ENCODE measurements around the gene SOBP.

The SOBP gene

GRCh38 chr6:107538856-107539387 is 49.0 kb downstream of the SOBP start:
- Histone ChIP-seq H3K27ac (ENCODE audit: low read depth in 2 of 2, low read length in 2 of 2) (no peak overlapping the region), H3K4me1 (ENCODE audit: control insufficient read depth in 2 of 2, insufficient read depth in 2 of 2, low read length in 2 of 2) (peaks cover 0 to 3% of the 10 kb centered on the region in 2 donors), H3K9me3 (ENCODE audit: control insufficient read depth in 2 of 2, low read length in 2 of 2) (no peaks in the 10 kb centered on the region), H3K36me3 (ENCODE audit: control insufficient read depth in 2 of 2, insufficient read depth in 2 of 2, low read length in 2 of 2) (no peaks in the 10 kb centered on the region), H3K27me3 (ENCODE audit: control insufficient read depth in 2 of 2, insufficient read depth in 2 of 2, low read length in 2 of 2) (no peaks in the 10 kb centered on the region), H3K4me3 (ENCODE audit: low read length in 2 of 2) (no peak overlapping the region), H3K9ac (ENCODE audit: low read depth in 1 of 2, low read length in 2 of 2) (no peak overlapping the region)

GRCh38 chr6:107539409-107539808 is 49.5 kb downstream of the SOBP start:
- Histone ChIP-seq H3K9ac (ENCODE audit: low read depth in 1 of 2, low read length in 2 of 2) (no peak overlapping the region), H3K27ac (ENCODE audit: low read depth in 2 of 2, low read length in 2 of 2) (no peak overlapping the region), H3K36me3 (ENCODE audit: control insufficient read depth in 2 of 2, insufficient read depth in 2 of 2, low read length in 2 of 2) (no peaks in the 10 kb centered on the region), H3K9me3 (ENCODE audit: control insufficient read depth in 2 of 2, low read length in 2 of 2) (no peaks in the 10 kb centered on the region), H3K27me3 (ENCODE audit: control insufficient read depth in 2 of 2, insufficient read depth in 2 of 2, low read length in 2 of 2) (no peaks in the 10 kb centered on the region), H3K4me1 (ENCODE audit: control insufficient read depth in 2 of 2, insufficient read depth in 2 of 2, low read length in 2 of 2) (peaks cover 0 to 3% of the 10 kb centered on the region in 2 donors), H3K4me3 (ENCODE audit: low read length in 2 of 2) (no peak overlapping the region)

GRCh38 chr6:107539849-107540464 is 50.0 kb downstream of the SOBP start:
- Histone ChIP-seq H3K36me3 (ENCODE audit: control insufficient read depth in 2 of 2, insufficient read depth in 2 of 2, low read length in 2 of 2) (no peaks in the 10 kb centered on the region), H3K27me3 (ENCODE audit: control insufficient read depth in 2 of 2, insufficient read depth in 2 of 2, low read length in 2 of 2) (no peaks in the 10 kb centered on the region), H3K4me3 (ENCODE audit: low read length in 2 of 2) (no peak overlapping the region), H3K9me3 (ENCODE audit: control insufficient read depth in 2 of 2, low read length in 2 of 2) (no peaks in the 10 kb centered on the region), H3K4me1 (ENCODE audit: control insufficient read depth in 2 of 2, insufficient read depth in 2 of 2, low read length in 2 of 2) (peaks cover 0 to 3% of the 10 kb centered on the region in 2 donors), H3K9ac (ENCODE audit: low read depth in 1 of 2, low read length in 2 of 2) (no peak overlapping the region), H3K27ac (ENCODE audit: low read depth in 2 of 2, low read length in 2 of 2) (no peak overlapping the region)

- Histone ChIP-seq H3K9me3 (ENCODE audit: control insufficient read depth in 2 of 2, low read length in 2 of 2) (no peaks in the 10 kb centered on the region), H3K27ac (ENCODE audit: low read depth in 2 of 2, low read length in 2 of 2) (no peak overlapping the region), H3K4me1 (ENCODE audit: control insufficient read depth in 2 of 2, insufficient read depth in 2 of 2, low read length in 2 of 2) (peaks cover 0 to 3% of the 10 kb centered on the region in 2 donors), H3K9ac (ENCODE audit: low read depth in 1 of 2, low read length in 2 of 2) (no peak overlapping the region), H3K27me3 (ENCODE audit: control insufficient read depth in 2 of 2, insufficient read depth in 2 of 2, low read length in 2 of 2) (no peaks in the 10 kb centered on the region), H3K4me3 (ENCODE audit: low read length in 2 of 2) (no peak overlapping the region), H3K36me3 (ENCODE audit: control insufficient read depth in 2 of 2, insufficient read depth in 2 of 2, low read length in 2 of 2) (no peaks in the 10 kb centered on the region)
Observed at GRCh38 chr6:107540465-107540857, 50.5 kb downstream of the SOBP start.

GRCh38 chr6:107542192-107542668 is 52.3 kb downstream of the SOBP start:
- H3K27ac ChIP-seq (ENCODE audit: low read depth in 2 of 2, low read length in 2 of 2), result no peak overlapping the region
- no peaks in the 10 kb centered on the region for H3K36me3 ChIP-seq (ENCODE audit: control insufficient read depth in 2 of 2, insufficient read depth in 2 of 2, low read length in 2 of 2)
- no peaks in the 10 kb centered on the region for H3K27me3 ChIP-seq (ENCODE audit: control insufficient read depth in 2 of 2, insufficient read depth in 2 of 2, low read length in 2 of 2)
- H3K9me3 ChIP-seq (ENCODE audit: control insufficient read depth in 2 of 2, low read length in 2 of 2), result no peaks in the 10 kb centered on the region
- no peak overlapping the region for H3K9ac ChIP-seq (ENCODE audit: low read depth in 1 of 2, low read length in 2 of 2)
- peaks cover 0 to 3% of the 10 kb centered on the region in 2 donors for H3K4me1 ChIP-seq (ENCODE audit: control insufficient read depth in 2 of 2, insufficient read depth in 2 of 2, low read length in 2 of 2)
- H3K4me3 ChIP-seq (ENCODE audit: low read length in 2 of 2), result no peak overlapping the region

GRCh38 chr6:107543088-107543487 is 53.2 kb downstream of the SOBP start:
- Histone ChIP-seq H3K27ac (ENCODE audit: low read depth in 2 of 2, low read length in 2 of 2) (no peak overlapping the region), H3K4me1 (ENCODE audit: control insufficient read depth in 2 of 2, insufficient read depth in 2 of 2, low read length in 2 of 2) (peaks cover 0 to 3% of the 10 kb centered on the region in 2 donors)

GRCh38 chr6:107543567-107543966 is 53.6 kb downstream of the SOBP start:
- H3K27me3 ChIP-seq (ENCODE audit: control insufficient read depth in 2 of 2, insufficient read depth in 2 of 2, low read length in 2 of 2), result no peaks in the 10 kb centered on the region

More at GRCh38 chr6:107543088-107543487, 53.2 kb downstream of the SOBP start:
- Histone ChIP-seq H3K9me3 (ENCODE audit: control insufficient read depth in 2 of 2, low read length in 2 of 2) (no peaks in the 10 kb centered on the region), H3K36me3 (ENCODE audit: control insufficient read depth in 2 of 2, insufficient read depth in 2 of 2, low read length in 2 of 2) (no peaks in the 10 kb centered on the region), H3K4me3 (ENCODE audit: low read length in 2 of 2) (no peak overlapping the region), H3K9ac (ENCODE audit: low read depth in 1 of 2, low read length in 2 of 2) (no peak overlapping the region), H3K27me3 (ENCODE audit: control insufficient read depth in 2 of 2, insufficient read depth in 2 of 2, low read length in 2 of 2) (no peaks in the 10 kb centered on the region)

GRCh38 chr6:107545763-107546162 is 55.8 kb downstream of the SOBP start:
- Histone ChIP-seq H3K27me3 (ENCODE audit: control insufficient read depth in 2 of 2, insufficient read depth in 2 of 2, low read length in 2 of 2) (no peaks in the 10 kb centered on the region), H3K27ac (ENCODE audit: low read depth in 2 of 2, low read length in 2 of 2) (no peak overlapping the region), H3K4me1 (ENCODE audit: control insufficient read depth in 2 of 2, insufficient read depth in 2 of 2, low read length in 2 of 2) (no peaks in the 10 kb centered on the region), H3K9ac (ENCODE audit: low read depth in 1 of 2, low read length in 2 of 2) (no peak overlapping the region), H3K36me3 (ENCODE audit: control insufficient read depth in 2 of 2, insufficient read depth in 2 of 2, low read length in 2 of 2) (no peaks in the 10 kb centered on the region), H3K9me3 (ENCODE audit: control insufficient read depth in 2 of 2, low read length in 2 of 2) (no peaks in the 10 kb centered on the region), H3K4me3 (ENCODE audit: low read length in 2 of 2) (no peak overlapping the region)

More at GRCh38 chr6:107543567-107543966, 53.6 kb downstream of the SOBP start:
- H3K4me3 ChIP-seq (ENCODE audit: low read length in 2 of 2), result no peak overlapping the region
- no peak overlapping the region for H3K9ac ChIP-seq (ENCODE audit: low read depth in 1 of 2, low read length in 2 of 2)
- peaks cover 0 to 3% of the 10 kb centered on the region in 2 donors for H3K4me1 ChIP-seq (ENCODE audit: control insufficient read depth in 2 of 2, insufficient read depth in 2 of 2, low read length in 2 of 2)
- no peaks in the 10 kb centered on the region for H3K36me3 ChIP-seq (ENCODE audit: control insufficient read depth in 2 of 2, insufficient read depth in 2 of 2, low read length in 2 of 2)
- no peak overlapping the region for H3K27ac ChIP-seq (ENCODE audit: low read depth in 2 of 2, low read length in 2 of 2)
- H3K9me3 ChIP-seq (ENCODE audit: control insufficient read depth in 2 of 2, low read length in 2 of 2), result no peaks in the 10 kb centered on the region

GRCh38 chr6:107546691-107547450 is 57.0 kb downstream of the SOBP start:
- Histone ChIP-seq H3K9me3 (ENCODE audit: control insufficient read depth in 2 of 2, low read length in 2 of 2) (no peaks in the 10 kb centered on the region), H3K36me3 (ENCODE audit: control insufficient read depth in 2 of 2, insufficient read depth in 2 of 2, low read length in 2 of 2) (no peaks in the 10 kb centered on the region), H3K27ac (ENCODE audit: low read depth in 2 of 2, low read length in 2 of 2) (no peak overlapping the region), H3K4me3 (ENCODE audit: low read length in 2 of 2) (no peak overlapping the region), H3K4me1 (ENCODE audit: control insufficient read depth in 2 of 2, insufficient read depth in 2 of 2, low read length in 2 of 2) (no peaks in the 10 kb centered on the region), H3K9ac (ENCODE audit: low read depth in 1 of 2, low read length in 2 of 2) (no peak overlapping the region), H3K27me3 (ENCODE audit: control insufficient read depth in 2 of 2, insufficient read depth in 2 of 2, low read length in 2 of 2) (no peaks in the 10 kb centered on the region)

GRCh38 chr6:107547451-107547840 is 57.5 kb downstream of the SOBP start:
- no peak overlapping the region for H3K27ac ChIP-seq (ENCODE audit: low read depth in 2 of 2, low read length in 2 of 2)
- H3K27me3 ChIP-seq (ENCODE audit: control insufficient read depth in 2 of 2, insufficient read depth in 2 of 2, low read length in 2 of 2), result no peaks in the 10 kb centered on the region
- no peaks in the 10 kb centered on the region for H3K4me1 ChIP-seq (ENCODE audit: control insufficient read depth in 2 of 2, insufficient read depth in 2 of 2, low read length in 2 of 2)
- no peak overlapping the region for H3K4me3 ChIP-seq (ENCODE audit: low read length in 2 of 2)
- H3K9me3 ChIP-seq (ENCODE audit: control insufficient read depth in 2 of 2, low read length in 2 of 2), result no peaks in the 10 kb centered on the region
- H3K9ac ChIP-seq (ENCODE audit: low read depth in 1 of 2, low read length in 2 of 2), result no peak overlapping the region
- no peaks in the 10 kb centered on the region for H3K36me3 ChIP-seq (ENCODE audit: control insufficient read depth in 2 of 2, insufficient read depth in 2 of 2, low read length in 2 of 2)
